ENCODE measurements around the gene ZNF236.

Gene ZNF236

GRCh38 chr18:76973520-76974266, 151.3 kb downstream of the ZNF236 start:
- no peak for DNase-seq (ENCODE audit: low spot score)

DNA sequence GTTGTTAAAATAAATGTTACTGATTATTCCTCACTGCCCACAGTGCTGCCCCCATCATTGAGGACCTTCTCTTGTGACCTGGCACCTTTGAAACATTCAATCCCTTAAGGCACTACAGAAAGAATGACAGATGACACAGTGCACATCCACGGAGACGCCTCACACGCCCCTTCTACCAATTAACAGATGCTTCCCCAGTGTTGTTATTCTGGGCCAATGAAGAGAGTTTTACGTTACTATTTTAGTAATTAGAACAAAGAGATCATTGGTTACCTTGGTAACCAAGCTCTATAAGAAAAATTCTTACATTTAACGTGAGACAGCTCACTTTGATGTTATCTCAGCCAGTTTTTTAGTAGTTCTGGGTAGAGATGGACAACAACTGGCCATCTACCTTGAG, 152.0 kb downstream of the ZNF236 start:
- no peak for DNase-seq (ENCODE audit: low spot score)

DNA sequence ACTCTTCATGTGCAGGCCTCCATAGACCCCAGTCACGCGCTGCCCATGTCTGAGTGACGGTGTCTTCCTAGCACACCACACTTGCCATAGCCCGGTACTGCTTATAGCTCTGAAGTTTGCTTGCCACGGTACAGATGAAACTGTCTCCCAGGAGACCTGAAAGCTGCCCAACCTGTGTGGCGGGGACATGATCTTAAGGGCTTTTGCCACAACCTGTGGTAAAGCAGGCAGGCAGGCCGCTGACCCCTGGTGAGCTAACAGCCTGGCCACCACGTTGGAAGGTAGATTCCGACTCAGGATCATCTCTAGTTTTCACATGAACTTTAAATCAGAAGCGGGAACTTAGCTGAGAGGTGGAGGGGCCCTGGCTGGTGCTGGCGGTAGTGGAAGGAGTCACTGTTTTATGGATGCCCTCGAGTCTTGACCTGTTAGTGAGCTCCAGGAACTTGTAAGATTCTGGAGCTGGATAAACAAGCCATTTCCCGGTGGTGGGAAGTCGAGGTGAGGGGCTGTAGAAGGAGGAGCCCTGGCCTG, 153.3 kb downstream of the ZNF236 start:
- no peak for DNase-seq (ENCODE audit: low spot score)

DNA sequence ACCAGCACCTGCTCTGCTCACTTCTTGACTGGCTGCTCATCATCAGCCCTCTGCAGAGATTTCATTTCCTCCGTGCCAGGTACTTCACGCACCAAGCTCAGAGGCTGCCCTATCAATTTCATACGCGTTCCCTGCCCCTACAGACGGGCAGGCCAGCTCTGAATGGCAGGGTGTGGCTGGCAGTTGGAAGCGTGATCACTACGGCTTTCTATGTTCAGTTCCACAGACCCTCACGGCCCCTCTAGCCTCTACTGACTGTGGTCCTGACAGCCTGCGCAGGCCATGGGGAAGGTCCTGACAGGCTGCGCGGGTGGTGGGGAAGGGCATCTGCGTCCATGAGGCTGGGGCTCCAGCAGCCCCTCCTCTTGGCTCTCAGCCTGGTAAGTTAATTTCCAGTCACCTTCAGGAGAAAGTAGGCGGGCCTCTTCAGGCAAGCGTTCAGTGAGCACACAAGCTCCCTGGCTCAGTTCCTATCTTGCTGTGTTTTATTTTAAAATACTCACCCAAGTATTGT, 154.8 kb downstream of the ZNF236 start:
- DNase-seq (ENCODE audit: low spot score): no peak

- no peak for DNase-seq (ENCODE audit: low spot score)
Observed at GRCh38 chr18:76977684-76978232, 155.4 kb downstream of the ZNF236 start.

DNA sequence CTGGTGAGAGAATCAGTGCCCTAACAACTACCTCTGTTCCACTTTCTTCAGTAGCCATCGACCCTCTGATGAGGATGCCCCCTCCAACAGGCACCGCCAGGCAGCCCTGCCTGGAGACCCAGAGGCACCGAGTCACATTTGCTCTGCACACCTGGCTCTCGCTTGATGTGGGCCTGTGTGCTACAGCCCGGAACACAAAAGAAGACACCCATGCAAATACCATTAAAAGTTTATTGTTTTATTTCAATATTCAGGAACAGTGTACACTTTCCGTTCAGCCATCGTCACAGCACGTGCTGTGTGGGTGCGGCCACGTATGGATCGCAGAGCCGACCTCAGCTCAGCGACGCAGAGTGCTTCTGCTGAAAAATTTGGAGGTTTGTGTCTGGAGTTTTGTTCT, 156.3 kb downstream of the ZNF236 start:
- no peak for DNase-seq (ENCODE audit: low spot score)

DNA sequence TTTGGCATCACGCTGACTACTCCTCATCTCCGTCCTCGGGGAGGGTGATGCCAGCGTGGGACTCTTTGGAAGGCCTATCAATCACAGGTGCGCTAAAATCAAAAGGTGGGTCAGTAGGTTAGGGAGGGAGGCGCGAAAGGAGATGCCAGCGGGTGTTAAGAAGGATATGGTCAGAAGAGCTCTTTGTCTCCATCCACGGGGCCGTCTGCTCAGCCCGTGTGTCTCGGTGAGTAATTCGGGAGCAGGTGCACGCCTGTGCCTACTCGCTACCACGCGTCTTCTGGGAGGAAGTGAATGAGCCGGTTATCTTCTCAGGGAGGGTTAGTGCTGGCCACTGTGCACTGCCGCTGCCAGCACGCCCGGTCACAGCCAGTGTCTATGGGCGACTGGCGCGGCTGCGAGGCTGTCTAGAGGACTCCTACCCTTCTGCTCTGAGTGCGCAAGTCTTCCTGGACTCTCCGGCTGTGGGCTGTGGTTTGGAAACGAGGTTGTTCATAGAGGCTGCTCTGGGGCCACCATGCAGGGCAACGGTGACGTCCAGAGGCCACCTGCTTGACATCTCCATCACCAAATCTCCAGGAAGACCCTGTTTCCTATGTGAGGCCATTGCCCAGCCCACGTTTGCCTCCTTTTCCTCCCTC, 156.9 kb downstream of the ZNF236 start:
- no peak for DNase-seq (ENCODE audit: low spot score)

GRCh38 chr18:76979906-76980305, 157.5 kb downstream of the ZNF236 start:
- no peak for DNase-seq (ENCODE audit: low spot score)

DNA sequence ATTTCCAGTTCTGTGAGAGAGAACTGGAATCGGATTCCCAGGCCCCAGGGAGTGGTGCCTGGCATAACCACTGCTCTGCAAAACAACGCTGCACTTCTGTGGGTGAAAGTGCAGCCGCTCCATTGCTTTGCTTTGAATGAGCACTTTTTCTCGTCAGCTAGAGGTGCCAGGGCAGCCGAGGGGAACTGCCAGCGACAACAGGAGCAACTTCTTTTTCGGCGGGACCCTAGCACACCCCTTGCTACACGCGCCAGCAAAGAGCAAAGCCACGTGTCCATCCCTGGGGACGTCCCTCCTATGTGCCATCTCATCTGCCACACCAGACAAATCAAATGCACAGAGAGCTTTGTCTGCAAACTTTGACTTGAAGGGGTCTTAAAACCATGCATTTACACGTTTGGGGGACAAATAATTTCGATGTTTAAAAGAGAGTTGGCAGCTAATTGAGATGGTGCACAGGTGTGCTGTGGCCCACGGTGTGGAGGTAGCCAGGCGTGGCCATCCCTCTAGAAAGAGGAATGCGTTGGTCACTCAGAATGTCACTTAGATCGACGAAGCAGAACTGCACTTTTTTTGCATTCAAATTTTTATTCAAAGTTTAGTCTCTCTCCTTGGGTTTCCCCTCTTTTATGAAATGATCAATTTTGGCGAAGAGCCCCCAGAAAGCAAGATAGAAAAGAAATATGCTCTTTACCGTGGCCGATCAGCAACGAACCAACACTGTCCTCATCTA, 158.5 kb downstream of the ZNF236 start:
- no peak for DNase-seq (ENCODE audit: low spot score)

DNA sequence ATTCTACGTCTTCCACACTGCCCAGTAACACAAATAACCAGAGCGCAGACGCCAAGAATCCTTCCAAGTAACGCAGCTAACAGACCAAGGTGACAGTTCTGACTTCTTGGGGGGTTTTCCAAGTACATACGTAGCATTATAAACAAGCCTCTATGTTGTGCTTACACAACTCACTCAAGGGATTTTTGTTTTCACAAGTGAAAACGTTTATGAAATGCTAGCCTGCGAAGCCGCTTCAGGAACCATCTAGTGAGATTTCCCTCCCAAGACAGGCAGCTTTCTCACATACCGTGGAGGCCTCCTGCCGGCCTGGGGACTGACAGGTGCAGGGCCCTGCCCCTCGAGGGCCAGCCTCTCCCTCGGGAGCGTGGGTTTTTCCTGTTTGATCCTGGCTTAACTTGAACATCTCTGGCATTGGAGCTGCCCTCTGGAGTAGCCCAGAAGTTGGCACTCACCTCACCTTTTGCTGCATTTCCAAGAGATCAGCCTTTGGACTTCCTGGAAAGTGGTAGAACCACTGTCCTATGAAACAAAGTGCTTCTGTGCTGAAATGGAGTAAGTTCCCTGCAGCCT, 159.1 kb downstream of the ZNF236 start:
- no peak for DNase-seq (ENCODE audit: low spot score)

DNA sequence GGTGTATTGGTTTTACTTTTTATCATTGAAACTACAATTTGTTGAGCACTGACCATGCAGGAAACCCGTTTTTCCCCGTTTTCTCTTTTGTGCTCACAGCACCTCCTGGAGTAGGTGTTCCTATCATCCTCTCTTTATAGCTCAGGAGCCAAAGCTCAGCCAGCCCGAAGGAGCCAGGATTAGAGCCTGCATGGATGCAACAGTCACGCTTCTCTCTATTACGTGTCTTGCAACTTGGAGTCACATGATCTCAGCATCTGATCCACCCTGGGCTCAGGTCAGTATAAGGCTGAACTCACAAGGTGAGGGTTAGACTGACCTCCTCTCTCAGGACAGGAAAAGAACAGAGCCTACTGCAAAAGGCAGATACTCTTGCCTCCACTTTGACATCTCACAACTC, 159.7 kb downstream of the ZNF236 start:
- DNase-seq (ENCODE audit: low spot score): no peak

- peak; percentile 93 for DNase-seq (ENCODE audit: low spot score)
Observed at GRCh38 chr18:76982841-76983583, 160.7 kb downstream of the ZNF236 start.

GRCh38 chr18:76983613-76984051, 161.3 kb downstream of the ZNF236 start:
- no peak for DNase-seq (ENCODE audit: low spot score)

DNA sequence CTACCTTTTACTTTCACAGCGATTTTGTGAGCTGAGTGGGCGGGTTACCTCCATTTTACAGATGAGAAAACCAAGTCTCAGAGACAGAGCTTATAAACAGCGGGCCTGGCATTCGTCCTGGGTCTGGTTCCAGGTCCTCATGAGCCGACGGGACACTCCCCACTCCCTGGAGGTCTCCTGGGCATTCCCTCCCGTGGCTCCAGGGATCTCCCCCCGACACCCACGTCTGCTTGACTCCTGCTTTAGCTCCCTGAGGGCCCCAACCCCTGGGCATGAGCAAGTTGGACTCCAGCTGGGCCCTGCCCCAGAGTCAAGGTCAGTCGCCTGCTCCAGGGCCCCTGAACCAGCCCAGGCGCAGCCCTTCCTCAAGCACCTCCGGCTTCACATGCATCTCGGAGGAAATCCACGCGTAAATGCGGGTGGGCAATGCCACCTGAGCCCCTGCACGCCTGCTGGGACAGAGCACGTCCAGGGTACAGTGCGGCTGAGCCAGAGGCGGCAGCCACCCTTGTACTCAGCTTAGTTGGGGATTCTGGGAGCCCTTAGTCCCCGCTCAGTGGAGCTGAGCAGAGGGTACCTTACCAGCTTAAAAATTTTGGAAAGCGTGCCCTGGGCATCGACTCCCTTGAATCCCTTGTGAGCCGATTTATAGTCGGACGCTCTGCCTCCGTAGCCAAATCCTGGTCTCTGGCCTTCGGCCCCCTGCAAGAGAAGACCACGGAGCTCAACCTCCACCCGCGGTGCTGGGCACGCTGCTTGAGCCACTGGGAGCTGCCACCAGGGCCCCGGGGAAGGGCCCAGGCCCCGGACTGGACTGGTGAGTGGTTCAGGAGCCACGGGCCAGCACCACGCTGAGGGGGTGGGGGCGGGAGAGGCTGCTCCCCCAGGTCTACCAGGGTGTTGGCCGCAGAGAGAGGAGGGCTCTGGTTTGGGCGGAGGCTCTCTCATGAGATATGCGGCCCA, 162.1 kb downstream of the ZNF236 start:
- no peak for DNase-seq (ENCODE audit: low spot score)

DNA sequence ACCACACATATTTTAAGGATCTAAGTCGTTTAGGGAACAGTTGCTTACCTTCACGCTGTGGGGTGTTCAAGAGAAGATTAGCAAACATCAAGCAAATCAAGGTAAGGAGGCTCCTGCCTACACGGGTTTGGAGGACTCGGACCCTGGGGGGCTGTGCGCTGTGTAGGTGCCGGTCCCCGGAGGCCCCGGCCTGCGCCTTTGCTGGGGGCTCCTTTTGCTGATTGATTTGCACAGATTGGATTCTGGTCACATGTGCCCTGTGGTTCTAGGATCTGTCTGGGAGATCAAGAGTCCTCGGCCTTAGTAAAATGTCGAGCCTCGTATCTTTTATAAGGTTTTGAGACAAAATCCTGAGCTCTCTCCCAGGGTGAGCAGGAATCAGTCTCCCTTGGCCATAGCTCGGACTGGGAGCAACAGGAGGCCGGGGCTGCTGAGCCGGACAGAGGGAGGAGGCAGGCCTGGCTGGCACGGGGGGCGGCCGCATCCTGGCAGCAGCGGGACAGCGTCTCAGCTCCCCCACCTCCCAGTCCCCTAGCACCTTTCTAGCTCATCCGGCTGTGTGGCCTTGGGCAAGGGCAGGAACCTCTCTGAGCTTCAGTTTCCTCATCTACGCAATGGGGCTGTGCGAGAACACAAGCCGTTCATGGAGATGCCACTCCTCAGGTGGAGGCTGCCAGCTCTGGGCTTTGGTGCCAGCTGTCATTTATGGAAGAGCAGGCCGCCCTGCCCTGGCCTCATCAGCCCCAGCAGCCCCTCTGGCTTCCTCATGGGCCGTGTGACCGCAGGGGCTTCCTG, 163.0 kb downstream of the ZNF236 start:
- DNase-seq (ENCODE audit: low spot score): no peak

DNA sequence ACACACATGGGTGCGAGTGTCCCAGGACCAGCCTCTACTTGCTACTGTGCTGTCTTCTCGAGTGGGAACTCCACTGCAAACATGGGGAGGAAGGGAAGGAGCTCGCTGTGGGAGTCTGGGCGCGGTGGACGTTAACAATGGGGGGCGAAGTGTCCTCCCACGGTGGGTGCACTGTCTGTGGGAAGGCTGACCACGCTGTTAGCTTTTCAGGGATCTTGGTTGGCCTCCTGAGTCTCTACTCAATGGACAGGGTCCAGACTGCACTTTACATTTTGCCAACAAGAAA, 163.5 kb downstream of the ZNF236 start:
- DNase-seq (ENCODE audit: low spot score): no peak

- DNase-seq (ENCODE audit: low spot score): no peak
Observed at GRCh38 chr18:76986406-76986805, 164.0 kb downstream of the ZNF236 start.

GRCh38 chr18:76988031-76988826, 165.9 kb downstream of the ZNF236 start:
- no peak for DNase-seq (ENCODE audit: low spot score)
